NOMO-1 treated with DMSO at 0.1 percent for 48 hours (cell line): ENCODE measurements around the gene SMAP2.
A peak's percentile ranks its signal among the peaks of the same experiment; 100 is the strongest.

Experiments
- DNase-seq: peaks from one replicate; lab custom pipeline; 2025; ENCODE audit not compliant: unreplicated experiment; lab: John Stamatoyannopoulos, UW

SMAP2 gene

DNA sequence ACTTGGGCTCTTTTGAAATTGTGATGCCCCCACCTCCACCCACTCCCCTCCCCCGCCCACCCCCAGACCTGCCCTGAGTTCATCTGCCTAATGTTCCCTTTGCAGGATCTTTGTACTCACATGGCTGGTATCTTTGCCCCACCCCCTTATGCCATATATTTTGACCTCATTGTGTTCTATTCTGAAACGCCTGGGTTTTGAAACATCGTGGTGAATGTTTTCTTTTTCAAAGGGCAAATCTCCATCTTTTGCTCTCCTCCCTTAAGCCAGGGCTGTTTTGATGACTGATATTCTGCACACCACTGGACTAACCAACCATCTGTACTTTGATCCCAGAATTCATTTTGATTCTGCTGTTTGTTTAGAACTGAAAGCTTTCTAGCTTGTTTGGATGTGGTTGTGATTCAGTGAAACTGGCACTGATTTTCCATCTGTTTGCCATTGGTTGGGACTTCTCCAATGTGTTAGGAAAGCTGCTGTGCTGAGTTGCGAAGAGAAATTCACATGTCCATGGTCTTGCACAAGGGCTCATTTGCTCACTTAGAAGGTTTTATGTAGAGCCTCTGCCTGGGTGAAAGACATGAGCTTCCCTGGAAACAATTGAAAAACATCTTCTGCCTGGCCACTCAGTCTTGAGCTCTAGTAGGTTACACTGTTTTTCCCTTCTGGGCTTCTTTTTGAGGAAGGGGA, 16.5 kb downstream of the SMAP2 start:
- DNase-seq, result no peak

DNA sequence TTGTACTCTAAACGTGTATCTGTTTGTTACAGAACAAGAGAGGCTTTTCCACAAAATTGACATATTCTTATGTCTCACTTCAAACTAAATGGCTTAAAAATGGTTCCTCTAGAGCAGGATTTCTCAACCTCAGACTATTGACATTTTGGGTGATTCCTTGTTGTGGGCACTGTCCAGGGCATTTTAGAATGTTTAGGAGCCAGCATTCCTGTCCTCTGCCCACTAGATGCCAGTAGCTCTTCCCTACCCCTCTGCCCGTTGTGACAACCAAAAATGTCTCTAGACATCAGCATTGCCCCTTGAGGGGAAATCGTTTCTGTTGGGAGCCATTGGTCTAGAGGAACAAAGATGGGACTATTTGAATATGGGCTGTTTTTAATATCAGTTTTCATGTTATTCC, 17.3 kb downstream of the SMAP2 start:
- DNase-seq, result no peak

DNA sequence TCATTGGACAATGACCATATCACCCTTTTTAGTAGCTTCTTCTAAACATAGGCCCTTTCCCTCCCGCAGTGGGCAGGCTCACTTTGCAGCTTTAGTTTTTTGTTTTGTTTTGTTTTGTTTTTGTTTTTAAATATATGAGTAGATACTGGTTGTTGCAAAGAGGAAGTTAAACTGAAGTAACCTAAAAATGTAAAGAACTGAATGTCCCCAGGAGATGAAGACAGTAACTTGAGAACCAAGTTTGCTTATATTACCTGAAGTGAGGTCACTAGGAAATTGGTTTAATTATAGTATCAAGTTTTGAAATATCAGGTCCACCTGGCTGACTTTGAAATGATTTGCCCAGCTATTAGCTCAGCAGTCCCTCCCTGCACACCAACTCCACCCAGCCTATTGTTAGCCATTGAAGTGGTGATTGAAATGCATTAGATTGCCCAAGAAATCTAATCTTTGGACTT, 18.2 kb downstream of the SMAP2 start:
- peak; percentile 15 for DNase-seq

DNA sequence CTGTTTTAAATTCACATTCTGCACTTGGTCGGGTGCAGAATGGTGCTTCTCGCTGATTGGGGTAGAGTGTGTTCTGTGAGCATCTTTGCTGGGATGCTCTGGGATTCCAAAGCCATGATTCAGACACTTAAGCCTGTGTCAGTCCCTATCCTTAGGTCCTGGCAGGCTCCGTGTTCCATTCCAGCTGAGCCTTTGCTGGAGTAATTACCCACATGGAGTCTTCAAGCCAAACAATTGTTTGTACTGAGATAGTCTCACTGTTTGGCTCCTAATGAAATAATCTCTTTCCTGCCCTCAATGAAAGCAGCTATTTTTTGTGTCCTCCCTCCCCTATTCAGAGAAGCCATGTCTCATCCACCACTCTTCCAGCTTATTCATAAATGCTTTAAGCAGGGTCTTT, 18.7 kb downstream of the SMAP2 start:
- no peak for DNase-seq

DNA sequence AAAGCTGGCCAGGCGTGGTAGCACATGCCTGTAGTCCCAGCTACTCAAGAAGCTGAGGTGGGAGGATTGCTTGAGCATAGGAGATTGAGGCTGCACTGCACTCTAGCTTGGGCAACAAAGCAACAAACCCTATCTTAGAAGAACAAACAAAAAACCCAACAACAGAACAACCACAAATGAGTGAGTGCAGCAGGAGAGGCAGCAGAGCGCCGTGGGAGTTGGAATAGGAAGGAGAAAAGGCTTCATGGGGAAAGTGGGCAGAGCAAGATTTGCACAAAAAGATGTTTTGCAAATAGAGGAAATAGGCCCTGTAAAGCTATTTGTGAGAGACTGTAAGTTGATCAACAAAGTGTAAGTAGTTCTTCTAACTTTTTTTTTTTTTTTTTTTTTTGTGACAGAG, 19.6 kb downstream of the SMAP2 start:
- peak; percentile 41 for DNase-seq

DNA sequence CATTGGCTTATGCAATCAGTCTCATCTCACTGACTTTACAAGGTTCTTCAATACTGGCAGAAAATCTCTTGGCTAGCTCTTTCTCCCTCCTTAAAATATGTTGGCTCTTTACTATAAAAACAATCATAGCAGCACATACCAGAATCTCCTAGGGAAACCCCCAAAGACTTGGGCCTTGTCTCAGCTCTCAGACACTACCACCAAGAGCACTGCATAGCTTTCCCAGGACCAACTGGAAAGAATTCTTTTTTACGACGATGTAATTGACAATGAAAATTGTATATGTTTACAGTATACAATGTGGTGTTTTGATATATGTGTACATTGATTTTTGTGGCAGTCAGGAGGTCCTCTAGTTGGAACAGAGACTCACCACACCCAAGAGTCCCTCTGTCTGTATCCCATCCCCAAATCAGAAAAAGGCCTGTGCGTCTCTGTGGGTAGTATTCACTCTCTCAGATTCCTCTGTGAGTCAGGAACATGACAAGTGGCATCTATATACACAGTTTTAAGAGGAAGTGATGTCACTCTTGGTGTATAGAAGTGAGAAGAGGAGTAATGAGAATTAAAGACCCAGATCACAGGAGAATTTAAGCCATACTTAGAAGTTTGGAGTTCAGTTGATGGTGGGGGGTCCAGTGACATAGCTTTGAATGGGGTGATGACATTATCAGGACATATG, 21.1 kb downstream of the SMAP2 start:
- peak; percentile 66 for DNase-seq

DNA sequence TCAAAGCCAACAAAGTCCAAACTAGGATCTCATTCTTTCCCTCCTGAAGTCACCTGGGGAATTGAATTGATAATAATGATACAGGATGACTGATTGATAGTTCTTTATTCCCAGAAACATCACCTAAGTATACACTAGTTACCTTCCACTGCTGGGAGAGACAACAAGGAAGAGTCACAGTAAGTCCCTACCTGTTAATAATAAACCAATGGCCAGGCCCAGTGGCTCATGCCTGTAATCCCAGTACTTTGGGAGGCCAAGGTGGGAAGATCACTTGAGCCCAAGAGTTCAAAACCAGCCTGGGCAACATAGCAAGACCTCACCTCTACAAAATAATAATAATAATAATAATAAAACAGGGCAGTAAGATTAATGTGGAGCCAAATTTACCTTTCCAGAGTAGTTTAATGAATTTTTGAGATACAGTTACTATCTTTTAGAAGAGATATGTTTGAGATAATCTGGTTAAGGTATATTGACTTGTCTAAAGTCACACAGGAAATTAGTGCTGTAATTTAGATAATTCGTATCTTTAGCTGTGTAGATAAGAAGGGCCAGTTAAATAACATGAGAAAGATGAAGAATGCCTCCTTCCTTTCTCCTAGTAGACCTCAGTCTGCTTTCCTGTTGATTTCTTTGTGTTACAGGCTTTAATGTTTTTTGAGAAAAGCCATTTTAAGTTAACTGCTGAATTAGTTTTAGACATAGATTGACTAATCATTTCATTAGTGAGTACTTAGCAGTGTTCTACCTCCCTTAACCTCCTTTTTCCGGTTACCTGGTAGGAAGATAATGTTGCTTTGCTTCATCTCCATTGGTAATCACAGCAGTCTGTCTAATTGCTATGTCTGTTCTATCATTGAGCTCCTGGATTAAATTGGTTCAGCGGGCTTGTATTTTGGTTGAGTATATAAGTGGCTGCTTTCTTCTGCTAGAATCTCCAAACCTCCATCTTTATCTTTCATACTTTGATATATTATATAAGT, 22.0 kb downstream of the SMAP2 start:
- DNase-seq, result no peak

DNA sequence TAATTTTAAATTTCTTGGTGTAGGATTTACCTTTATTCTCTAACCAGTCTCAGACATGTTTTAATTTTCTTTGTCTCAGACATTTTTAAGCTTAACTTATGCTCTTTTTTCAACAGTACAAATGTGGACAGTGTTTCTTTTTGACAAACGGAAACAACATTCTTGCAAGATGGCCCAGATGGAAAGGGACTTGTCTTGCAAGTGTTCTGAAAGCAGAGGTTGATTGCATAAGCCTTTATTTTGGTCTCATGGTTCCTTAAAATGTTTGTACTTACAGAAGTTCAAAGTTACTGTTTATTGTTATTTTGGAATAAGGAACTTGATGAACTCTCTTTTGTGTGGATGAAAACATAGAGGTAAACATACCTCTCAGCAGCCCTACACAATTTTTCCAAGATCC, 22.9 kb downstream of the SMAP2 start:
- DNase-seq, result peak; percentile 84

DNA sequence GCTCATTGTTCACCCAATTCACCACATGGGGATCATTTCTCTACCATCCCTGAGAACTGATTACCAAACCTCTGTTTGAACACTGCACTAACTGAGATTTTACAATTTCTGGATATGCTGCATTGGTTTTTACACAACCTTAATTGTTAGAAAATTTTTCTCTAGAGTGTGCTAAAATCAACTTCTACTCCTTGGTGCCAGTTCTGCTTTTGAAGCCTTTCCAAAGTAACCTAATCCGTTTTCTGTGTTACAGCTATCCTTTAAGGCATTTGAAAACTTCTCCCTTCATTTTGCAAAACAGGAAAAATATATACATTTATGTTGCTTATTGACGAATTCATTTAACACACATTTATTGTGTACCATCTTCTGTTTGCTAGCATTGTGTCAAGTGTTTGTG, 23.7 kb downstream of the SMAP2 start:
- DNase-seq, result peak; percentile 16

DNA sequence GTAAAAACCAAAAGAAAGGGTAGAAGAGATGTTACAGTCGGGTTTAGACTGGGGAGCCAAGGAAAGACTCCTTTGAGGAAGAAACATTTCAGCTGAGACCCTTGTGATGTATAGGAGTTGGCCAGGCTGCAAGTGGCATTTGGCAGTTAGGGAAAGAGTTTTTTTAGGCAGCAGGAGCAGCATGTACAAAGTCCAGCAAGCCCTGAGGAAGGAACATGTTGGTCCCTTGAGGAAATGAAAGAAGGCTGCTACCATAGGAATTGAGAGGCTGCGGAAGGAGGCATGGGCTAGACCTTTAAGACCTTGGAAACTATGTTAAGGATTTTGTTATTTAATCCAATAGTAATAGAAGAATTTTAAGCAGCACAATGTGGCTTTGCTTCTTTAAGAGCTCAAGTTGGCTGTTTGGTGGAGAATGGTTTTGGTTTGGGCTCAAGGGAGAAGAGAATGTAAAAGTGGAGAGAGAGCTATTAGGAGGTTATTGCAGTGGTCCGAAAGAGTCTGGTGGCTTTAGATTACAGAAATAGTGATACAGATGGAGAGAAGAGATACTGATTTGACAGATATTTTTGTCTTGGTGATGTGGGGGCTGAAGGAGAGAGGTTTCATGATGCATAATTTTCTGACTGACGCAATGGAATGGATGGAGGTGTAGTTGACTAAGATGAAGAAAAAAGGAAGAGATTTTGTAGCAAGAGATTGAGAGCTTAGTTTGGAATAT, 26.6 kb downstream of the SMAP2 start:
- DNase-seq, result no peak

DNA sequence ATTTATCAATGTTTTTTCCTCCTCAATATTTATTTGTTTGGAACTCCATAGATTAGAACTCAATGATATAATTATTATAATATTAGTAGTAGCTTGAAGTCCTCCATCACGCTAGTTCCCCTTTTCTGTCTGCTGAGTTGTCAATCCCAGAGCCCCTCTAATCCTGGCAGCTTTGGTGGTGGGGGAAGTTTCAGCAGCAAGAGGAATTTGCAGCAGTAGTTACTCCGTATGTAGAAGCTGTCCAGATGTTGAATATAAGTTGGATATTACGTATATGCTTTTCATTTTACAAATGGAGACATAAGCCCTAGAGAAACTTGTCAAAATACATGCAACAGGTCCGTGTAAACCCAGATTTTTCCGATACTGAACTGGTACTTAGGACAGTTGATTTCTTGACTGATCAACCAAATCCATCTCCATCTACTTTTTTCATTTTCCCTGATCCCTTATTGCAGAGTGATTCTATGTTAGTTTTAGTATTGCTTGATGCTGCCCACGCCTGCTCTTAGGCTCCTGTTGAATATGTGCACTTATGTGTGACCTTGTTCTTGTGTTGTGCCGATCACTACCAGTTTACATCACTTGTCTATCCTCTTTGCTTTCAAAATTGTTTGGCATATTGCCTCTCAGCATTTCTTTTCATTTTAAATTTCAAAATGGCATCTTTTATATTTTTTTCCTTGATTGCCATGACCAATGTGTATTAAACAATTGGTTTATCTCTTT, 28.1 kb downstream of the SMAP2 start:
- DNase-seq, result no peak

DNA sequence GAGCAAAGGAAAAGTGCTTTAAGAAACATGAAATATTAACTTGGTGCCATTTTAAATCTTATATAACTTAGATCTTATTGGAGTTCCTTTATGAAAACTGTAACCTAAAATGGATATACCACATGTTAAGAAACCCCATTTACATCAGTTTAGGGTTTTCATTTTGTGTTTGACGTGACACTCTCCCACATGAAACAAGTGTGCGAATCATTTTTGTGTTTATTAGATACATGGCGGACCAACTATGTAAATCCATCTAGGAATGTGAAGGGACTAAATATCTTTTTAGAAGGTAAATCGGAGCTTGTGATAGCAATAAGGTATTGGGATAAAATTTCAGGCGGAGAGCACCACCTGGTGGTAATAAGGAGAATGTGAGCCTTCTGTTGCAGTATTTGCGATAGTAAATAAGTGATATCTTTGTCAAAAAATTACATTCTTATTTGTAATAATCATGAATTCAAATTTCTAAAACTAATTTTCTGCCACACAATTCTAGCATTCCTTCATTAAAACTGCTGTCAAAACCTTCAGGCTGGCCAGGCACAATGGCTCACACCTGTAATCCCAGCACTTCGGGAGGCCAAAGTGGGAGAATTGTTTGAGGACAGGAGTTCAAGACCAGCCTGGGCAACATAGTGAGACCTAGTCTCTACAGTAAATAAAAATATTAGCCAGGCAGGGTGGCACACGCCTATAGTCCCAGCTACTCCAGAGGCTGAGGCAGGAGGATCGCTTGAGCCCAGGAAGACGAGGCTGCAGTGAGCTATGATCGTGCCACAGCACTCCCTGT, 31.3 kb downstream of the SMAP2 start:
- DNase-seq, result peak; percentile 71

DNA sequence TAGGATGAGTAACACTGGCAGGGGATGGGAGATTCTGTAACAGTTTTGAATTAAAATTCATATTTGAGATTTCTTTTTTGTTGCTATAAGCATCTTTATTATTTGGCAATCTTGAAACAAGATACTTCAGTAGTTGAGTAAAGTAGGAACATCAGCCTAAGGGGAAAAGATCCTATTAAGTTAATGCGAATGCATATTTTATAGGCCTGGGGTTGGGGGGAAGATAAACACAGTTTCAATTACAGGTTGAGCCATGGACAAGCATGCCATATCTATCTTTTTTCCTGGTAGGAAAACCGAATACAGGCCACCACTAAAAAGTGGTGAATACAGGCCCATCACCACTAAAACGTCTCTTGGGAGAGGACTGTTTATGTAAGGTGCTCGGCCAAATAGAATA, 32.3 kb downstream of the SMAP2 start:
- DNase-seq, result no peak

DNA sequence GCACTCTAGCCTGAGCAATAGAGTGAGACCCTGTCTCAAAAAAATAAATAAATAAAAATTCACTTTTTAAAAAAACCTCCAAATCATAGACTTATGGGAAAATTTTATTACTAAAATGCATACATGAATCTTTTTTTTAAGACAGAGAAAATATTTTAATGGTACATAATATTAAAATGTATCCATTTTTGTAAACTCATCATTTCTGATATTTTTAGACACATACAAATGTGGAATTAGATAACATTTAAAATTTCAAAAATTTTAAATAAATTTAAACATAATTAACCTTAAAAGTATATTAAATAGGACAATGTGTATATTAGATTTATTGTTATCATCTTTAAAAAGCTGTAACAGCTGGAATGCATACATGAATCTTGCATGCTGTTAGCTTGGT, 33.9 kb downstream of the SMAP2 start:
- no peak for DNase-seq

DNA sequence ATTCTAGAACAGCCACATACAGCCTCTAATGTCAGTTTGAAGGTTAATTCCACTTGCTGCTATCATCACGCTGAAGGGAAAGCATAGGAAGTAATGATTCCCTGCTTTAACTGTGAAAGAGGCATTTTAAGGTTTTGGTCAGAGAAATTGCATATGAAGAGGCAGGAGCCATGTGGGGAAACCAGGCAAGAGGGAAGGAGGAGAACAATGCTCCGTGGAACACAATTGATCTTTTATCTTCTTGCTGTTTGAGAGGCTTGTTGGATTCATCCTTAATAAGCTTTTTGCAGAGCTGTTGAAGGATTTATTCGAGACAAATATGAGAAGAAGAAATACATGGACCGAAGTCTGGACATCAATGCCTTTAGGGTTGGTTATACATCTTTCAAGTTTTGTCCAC, 35.9 kb downstream of the SMAP2 start:
- no peak for DNase-seq

DNA sequence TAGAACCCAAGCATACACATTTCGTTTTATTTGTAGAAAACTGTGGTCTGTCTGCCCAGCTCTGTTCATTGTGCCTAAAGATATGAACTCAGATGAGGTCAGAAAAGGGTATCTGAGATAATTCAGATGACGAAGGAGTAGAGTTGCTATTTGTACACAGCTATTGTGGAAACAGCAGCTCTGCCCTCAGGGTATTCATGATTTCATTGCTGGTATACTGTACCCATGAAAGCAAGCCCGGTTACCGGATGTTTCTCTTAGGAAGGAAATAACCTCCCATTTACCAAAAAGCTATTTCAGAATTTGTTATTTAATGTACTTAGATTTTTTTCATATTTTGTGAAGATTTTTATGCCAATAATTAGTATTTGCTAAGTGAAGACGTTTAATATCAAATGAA, 37.8 kb downstream of the SMAP2 start:
- DNase-seq, result no peak

DNA sequence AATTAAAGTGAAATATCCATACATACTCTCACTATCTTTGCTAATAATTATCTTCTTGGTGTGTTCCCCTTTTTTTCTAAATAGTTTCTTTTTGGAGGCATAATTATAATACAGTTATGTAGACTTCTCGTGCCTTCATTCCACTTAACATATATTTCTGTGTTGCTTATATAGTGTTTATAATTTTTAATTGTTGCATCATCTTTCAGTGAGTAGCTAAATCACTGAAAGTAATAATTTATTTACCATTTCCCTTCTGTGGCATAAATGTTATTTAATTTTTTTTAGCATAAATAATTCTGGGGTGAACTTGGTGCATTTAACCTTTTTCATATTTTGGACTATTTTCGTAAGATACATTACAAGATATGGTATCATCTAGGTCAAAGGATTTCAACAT, 38.3 kb downstream of the SMAP2 start:
- no peak for DNase-seq

DNA sequence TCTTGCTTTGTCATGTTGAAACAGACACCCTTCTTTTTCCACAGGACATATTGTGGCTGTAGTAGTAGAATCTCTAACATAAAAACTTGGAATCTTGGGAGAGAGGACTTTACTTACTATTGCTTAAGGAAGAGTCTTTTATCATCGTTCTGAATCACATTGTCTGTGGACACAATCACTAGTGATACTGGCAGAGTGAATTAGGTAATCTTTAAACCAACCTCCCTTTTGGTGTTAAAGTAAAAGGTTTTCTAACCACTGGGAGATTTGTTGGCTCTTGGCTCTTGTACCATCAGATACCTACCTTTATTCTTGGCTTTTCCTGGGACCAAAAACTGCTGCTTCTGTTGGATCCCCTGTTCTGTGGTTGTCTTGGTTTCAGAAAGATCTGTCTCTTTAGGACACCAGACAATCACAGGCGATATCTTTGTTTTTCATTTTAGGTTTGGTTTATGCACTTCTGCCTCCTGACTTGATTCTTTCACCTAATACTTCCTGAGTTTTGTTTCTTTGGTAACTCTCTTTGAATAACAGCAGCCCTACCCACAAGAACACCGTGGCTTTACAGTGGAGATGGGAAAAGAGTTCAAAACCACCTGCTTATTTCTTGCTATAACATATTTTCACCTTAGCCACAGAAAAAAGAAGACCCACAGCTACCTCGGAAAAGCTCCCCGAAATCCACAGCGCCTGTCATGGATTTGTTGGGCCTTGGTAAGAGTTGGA, 40.2 kb downstream of the SMAP2 start:
- no peak for DNase-seq

DNA sequence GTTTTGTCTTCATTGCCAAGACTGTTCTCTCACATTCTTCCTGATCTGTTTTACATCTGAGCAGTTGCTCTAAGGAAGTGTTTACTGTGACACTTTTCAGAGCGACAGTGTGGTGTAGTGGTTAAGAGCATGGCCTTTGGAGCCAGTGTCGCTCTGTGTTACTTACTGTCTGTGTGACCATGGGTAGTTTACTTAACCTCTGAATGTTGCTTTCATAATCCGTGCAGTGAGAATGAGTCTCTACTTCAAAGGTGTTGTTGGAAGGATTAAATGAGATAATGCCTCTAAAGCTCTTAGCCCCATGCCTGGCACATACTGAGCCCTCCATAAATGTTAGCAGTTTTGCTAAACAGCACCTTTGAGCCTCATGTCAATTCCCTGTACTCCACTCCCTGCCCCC, 40.8 kb downstream of the SMAP2 start:
- no peak for DNase-seq
